Measurements from ENCODE around the gene BIRC3.
"Not testable (repeated sequence)": the region's sequence is repeated elsewhere in the genome, so short reads cannot be mapped to it uniquely, and the experiment has no call there.

The BIRC3 gene

DNA sequence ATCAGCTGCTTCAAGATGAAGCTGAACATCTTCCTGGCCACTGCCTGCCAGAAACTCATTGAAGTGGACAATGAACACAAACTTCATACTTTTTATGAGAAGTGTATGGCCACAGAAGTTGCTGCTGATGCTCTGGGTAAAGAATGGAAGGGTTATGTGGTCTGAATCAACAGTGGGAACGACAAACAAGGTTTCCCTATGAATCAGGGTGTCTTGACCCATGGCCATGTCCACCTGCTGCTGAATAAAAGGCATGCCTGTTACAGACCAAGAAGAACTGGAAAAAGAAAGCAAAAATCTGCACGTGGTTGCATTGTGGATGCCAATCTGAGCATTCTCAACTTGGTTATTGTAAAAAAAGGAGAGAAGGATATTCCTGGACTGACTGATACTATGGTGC lies 22.2 kb upstream of the BIRC3 start:
- DNase-seq (ENCODE audit: low read depth in 2 of 2), result no peak

GRCh38 chr11:102296757-102297156 lies 20.5 kb upstream of the BIRC3 start:
- not testable (repeated sequence) for DNase-seq (ENCODE audit: low read depth in 2 of 2)

DNA sequence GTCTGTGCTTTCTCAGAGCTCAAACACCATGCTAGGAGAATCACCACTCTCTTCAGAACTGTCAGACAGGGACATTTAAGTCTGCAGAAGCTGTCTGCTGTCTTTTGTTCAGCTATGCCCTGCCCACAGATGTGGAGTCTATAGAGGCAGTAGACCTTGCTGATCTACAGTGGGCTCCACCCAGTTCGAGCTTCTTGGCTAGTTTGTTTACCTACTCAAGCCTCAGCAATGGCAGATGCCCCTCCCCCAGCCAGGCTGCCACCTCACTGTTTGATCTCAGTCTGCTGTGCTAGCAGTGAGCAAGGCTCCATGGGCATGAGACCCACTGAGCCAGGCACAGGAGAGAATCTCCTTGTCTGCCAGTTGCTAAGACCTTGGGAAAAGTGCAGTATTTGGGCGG lies 16.4 kb upstream of the BIRC3 start:
- not testable (repeated sequence) for DNase-seq (ENCODE audit: low read depth in 2 of 2)

DNA sequence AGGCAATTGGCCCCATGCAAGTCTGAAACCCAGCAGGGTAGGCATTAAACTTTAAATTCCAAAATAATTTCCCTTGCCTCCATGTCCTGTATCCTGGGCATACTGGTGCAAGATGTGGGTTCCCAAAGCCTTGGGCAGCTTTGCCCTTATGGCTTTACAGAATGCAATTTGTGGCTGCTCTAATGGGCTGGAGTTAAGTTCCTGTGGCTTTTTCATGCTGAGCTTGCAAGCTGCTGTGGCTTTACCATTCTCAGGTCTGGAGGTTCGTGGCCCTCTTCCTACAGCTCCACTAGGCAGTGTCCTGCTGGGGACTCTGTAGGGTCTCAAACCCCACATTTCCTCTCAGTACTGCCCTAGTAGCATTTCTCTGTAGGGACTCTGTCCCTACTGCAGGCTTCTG lies 15.0 kb upstream of the BIRC3 start:
- no peak for DNase-seq (ENCODE audit: low read depth in 2 of 2)

- no peak for DNase-seq (ENCODE audit: low read depth in 2 of 2)
Observed at GRCh38 chr11:102304686-102305085, 12.6 kb upstream of the BIRC3 start.

- DNase-seq (ENCODE audit: low read depth in 2 of 2), result no peak
Observed at GRCh38 chr11:102305352-102306047, 11.8 kb upstream of the BIRC3 start.

GRCh38 chr11:102306048-102306597 lies 11.2 kb upstream of the BIRC3 start:
- no peak for DNase-seq (ENCODE audit: low read depth in 2 of 2)

DNA sequence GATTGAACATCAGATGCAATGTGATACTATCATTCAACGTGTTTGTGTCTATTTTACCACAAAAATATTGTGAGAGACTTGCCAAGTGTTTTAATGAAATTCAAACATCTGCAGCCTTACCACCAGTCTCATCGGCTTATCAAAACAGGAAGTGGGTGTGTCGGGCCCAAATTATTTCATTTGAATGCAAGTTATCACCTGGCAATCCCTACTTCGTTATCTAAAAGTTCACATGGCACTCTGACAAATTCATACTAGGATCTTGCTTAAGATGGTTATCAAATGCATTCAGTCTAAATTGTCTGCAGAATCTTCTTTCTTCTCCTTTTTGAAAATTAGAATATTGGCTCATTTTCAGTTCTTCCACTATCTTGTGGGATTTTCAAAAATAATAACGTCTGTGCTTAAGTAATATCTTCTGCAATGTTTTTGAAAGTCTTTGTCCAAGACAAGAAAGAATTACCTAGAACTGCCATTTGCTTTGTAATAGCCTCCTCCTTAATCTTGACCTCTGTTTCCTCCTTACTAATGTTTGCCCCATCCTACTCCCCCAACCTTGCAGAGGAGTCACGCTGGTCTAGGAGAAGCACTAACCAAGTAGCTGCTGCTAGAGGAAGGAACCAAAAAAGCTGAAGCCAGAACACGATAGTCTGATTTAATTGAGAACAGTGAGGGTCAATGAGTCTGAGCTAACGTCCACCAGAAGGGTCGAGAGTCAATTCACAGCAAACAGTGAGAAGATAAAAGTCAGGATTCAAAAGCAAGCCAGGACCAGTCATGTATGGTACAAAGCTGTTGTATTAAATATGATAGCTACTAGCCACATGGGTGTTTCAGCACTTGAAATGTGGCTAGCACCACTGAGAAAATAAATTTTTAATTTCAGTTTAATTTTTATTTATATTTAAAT lies 10.2 kb upstream of the BIRC3 start:
- DNase-seq (ENCODE audit: low read depth in 2 of 2), result no peak

DNA sequence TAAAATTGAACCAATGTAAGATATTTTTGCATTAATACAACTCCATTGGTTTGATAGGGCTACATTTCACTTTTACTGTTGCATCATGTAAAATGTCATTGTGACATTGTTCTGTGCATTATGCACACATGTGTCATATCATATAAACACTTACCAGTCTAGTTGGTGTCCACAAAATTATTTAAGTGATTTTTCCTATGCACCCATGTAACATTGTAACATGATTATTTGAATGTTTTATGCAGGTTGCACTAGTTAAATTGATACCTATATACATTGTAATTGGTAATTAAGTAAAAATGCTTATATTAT lies 9.6 kb upstream of the BIRC3 start:
- DNase-seq (ENCODE audit: low read depth in 2 of 2), result no peak

GRCh38 chr11:102309621-102310541 lies 7.4 kb upstream of the BIRC3 start:
- DNase-seq (ENCODE audit: low read depth in 2 of 2), result no peak

GRCh38 chr11:102312667-102313066 lies 4.6 kb upstream of the BIRC3 start:
- DNase-seq (ENCODE audit: low read depth in 2 of 2), result no peak

- no peak for DNase-seq (ENCODE audit: low read depth in 2 of 2)
Observed at GRCh38 chr11:102313238-102313940, 3.9 kb upstream of the BIRC3 start.

DNA sequence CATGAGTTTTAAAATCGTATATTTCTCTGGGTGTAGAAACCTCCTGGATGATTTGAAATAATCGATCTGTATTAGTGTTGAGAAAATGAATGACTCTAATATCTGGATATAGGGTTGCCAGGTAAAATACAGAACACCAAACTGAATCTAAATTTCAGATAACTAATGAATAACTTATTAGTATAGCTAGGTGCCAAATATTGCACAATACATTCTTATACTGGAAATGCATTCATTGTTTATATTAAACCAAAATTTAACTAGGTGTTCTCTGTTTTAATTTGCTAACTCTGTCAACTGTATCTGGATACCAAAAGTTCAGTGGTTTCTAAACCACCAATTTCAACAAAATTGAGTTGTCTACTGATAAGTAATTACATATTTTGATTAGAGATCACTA lies 2.5 kb upstream of the BIRC3 start:
- DNase-seq (ENCODE audit: low read depth in 2 of 2), result no peak

GRCh38 chr11:102316346-102316904 lies 859 bp upstream of the BIRC3 start:
- no peak for DNase-seq (ENCODE audit: low read depth in 2 of 2)

GRCh38 chr11:102317768-102318103 lies 452 bp downstream of the BIRC3 start:
- DNase-seq (ENCODE audit: low read depth in 2 of 2), result no peak

GRCh38 chr11:102318469-102318868 lies 1.2 kb downstream of the BIRC3 start:
- DNase-seq (ENCODE audit: low read depth in 2 of 2), result peak in 1 of 2 donors; percentile 35

GRCh38 chr11:102319544-102319943 lies 2.3 kb downstream of the BIRC3 start:
- DNase-seq (ENCODE audit: low read depth in 2 of 2), result no peak

DNA sequence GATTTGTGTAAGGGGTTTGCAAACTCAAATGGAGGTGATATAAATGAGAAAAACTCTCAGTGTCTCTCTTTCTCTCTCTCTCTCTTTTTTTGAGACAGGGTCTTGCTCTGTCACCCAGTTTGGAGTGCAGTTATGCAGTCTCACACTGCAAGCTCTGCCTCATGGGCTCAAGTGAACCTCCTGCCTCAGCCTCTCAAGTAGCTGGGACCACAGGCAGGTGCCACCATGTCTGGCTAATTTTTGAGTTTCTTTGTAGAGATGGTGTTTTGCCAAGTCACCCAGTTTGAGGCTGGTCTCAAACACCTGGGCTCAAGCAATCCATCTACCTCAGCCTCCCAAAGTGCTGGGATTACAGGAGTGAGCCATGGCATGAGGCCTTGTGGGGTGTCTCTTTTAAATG lies 2.9 kb downstream of the BIRC3 start:
- DNase-seq (ENCODE audit: low read depth in 2 of 2), result no peak

DNA sequence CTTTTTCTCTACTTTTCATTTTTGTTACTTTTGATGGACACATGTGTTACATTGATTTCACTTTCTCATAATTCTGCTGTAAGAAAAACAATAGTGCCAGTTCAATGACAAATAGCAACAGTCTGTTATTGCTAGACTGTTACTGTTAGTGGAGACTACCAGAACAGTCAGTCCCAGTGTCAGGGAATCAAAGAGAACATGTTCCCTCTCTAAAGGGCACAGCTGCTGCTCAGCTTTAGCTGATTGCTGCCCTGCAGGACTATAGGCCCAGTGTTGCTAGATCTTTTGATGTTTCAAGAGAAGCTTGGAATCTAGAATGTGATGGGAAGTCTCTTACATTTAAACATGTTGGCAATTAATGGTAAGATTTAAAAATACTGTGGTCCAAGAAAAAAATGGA lies 3.4 kb downstream of the BIRC3 start:
- no peak for DNase-seq (ENCODE audit: low read depth in 2 of 2)

DNA sequence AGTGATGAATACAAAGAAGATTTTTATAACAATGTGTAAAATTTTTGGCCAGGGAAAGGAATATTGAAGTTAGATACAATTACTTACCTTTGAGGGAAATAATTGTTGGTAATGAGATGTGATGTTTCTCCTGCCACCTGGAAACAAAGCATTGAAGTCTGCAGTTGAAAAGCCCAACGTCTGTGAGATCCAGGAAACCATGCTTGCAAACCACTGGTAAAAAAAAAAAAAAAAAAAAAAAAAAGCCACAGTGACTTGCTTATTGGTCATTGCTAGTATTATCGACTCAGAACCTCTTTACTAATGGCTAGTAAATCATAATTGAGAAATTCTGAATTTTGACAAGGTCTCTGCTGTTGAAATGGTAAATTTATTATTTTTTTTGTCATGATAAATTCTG lies 5.3 kb downstream of the BIRC3 start:
- no peak for DNase-seq (ENCODE audit: low read depth in 2 of 2)
